ENCODE results near the gene MMP12. TPM values are rescaled to one million over a fixed set of nuclear protein-coding genes. Genes with fewer than 3 reads are reported as not detected.

Gene MMP12
- total and polyA plus RNA-seq, 4 experiments from 2014 or later = not detected

GRCh38 chr11:102837646-102838045 lies 37.1 kb downstream of the MMP12 start:
- intact Hi-C loops (cut with micrococcal nuclease) = no loop called here
- Mint-ChIP-seq H3K27ac (no peak overlapping the region), H3K4me3 (no peak overlapping the region), H3K4me1 (no peaks in the 10 kb centered on the region), H3K36me3 (no peaks in the 10 kb centered on the region), H3K27me3 (peaks cover 3 to 6% of the 10 kb centered on the region in 2 donors), H3K9me3 (no peaks in the 10 kb centered on the region)
- Histone ChIP-seq H3K36me3 (ENCODE audit: insufficient read depth, low read length) (no peaks in the 10 kb centered on the region), H3K9me3 (ENCODE audit: control insufficient read depth in 1 of 2, low read length in 2 of 2) (no peaks in the 10 kb centered on the region), H3K27me3 (ENCODE audit: insufficient read depth, low read length) (no peaks in the 10 kb centered on the region), H3K27ac (ENCODE audit: low read depth, low read length) (no peak overlapping the region), H3K4me3 (ENCODE audit: low read length in 2 of 2) (no peak overlapping the region), H3K4me1 (ENCODE audit: insufficient read depth, low read length) (no peaks in the 10 kb centered on the region)
- CTCF ChIA-PET (ENCODE audit: partially characterized antibody) = interaction anchor here (0.9 kb wide), 1 partner anchor 54 kb away, joined by 3 read pairs; no protein-coding TSS in a partner anchor
- no peak for DNase-seq
- POLR2A ChIA-PET (ENCODE audit: partially characterized antibody) = no interaction called here

DNA sequence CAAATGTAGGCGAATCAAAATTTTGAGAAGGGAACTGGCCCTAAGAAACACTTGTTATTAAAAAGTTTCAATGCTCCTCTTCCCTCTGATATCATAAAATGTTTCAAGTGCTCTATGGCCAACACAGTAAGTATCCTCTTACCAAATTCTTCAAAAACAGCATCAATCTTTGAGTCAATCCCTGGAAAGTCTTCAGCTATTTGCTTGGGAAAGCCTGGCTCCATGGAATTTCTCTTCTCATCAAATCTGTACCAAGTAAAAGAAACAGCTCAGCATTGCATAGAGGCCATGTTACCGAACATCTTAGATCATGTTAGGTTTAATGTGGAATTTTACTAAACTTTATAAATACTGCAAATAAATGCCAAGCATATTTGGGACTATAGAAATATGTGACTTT lies 37.6 kb downstream of the MMP12 start:
- H3K36me3 Mint-ChIP-seq = no peaks in the 10 kb centered on the region
- intact Hi-C loops (cut with micrococcal nuclease) = no loop called here
- no peak overlapping the region for H3K4me3 ChIP-seq (ENCODE audit: low read length in 2 of 2)
- DNase-seq = no peak
- no peak overlapping the region for H3K27ac ChIP-seq (ENCODE audit: low read depth, low read length)
- no peaks in the 10 kb centered on the region for H3K9me3 ChIP-seq (ENCODE audit: control insufficient read depth in 1 of 2, low read length in 2 of 2)
- CTCF ChIA-PET (ENCODE audit: partially characterized antibody) = interaction anchor here (0.9 kb wide), 1 partner anchor 54 kb away, joined by 3 read pairs; no protein-coding TSS in a partner anchor
- H3K4me1 Mint-ChIP-seq = no peaks in the 10 kb centered on the region
- POLR2A ChIA-PET (ENCODE audit: partially characterized antibody) = no interaction called here
- no peaks in the 10 kb centered on the region for H3K4me1 ChIP-seq (ENCODE audit: insufficient read depth, low read length)
- no peak overlapping the region for H3K4me3 Mint-ChIP-seq
- no peaks in the 10 kb centered on the region for H3K9me3 Mint-ChIP-seq
- peaks cover 4 to 6% of the 10 kb centered on the region in 2 donors for H3K27me3 Mint-ChIP-seq
- no peak overlapping the region for H3K27ac Mint-ChIP-seq
- no peaks in the 10 kb centered on the region for H3K27me3 ChIP-seq (ENCODE audit: insufficient read depth, low read length)
- H3K36me3 ChIP-seq (ENCODE audit: insufficient read depth, low read length) = no peaks in the 10 kb centered on the region

DNA sequence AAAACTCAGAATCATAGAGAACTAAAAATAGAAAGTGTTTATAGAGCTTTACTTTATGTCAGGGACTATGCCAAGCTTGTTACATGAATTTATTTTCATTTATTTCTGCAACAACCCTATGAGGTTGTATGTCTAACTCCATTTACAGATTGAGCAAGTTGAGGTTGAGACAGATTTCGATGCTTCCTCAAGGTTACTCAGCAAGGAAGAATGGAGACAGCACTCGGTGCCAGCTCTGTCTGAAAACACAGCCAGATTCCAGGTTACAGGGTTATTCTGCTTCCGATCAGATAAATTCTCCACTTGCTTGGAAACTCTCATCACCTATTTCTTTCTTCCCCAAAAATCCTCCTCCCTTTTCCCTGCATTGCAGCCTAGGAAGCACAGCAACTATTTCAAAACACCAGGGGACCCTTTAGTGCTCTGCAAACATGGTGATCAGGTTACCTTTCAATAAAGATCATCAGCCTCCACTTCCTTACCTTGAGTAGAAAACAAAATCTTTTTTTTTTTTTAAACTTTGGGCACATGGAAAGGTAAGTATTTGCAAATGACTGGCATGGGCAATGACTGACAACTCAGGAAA lies 38.4 kb downstream of the MMP12 start:
- Mint-ChIP-seq H3K27me3 (peaks cover 8 to 10% of the 10 kb centered on the region in 2 donors), H3K4me1 (peaks cover 0 to 5% (median 3%) of the 10 kb centered on the region in 4 donors), H3K9me3 (no peaks in the 10 kb centered on the region), H3K36me3 (no peaks in the 10 kb centered on the region), H3K4me3 (no peak overlapping the region), H3K27ac (no peak overlapping the region)
- Histone ChIP-seq H3K36me3 (ENCODE audit: insufficient read depth, low read length) (no peaks in the 10 kb centered on the region), H3K4me3 (ENCODE audit: low read length in 2 of 2) (no peak overlapping the region), H3K27ac (ENCODE audit: low read depth, low read length) (no peak overlapping the region), H3K4me1 (ENCODE audit: insufficient read depth, low read length) (no peaks in the 10 kb centered on the region), H3K9me3 (ENCODE audit: control insufficient read depth in 1 of 2, low read length in 2 of 2) (no peaks in the 10 kb centered on the region), H3K27me3 (ENCODE audit: insufficient read depth, low read length) (no peaks in the 10 kb centered on the region)
- intact Hi-C loops (cut with micrococcal nuclease) = no loop called here
- DNase-seq = no peak
- ChIA-PET POLR2A (ENCODE audit: partially characterized antibody) (no interaction called here), CTCF (ENCODE audit: partially characterized antibody) (no interaction called here)

- Histone ChIP-seq H3K27ac (ENCODE audit: low read depth, low read length) (no peak overlapping the region), H3K9me3 (ENCODE audit: control insufficient read depth in 1 of 2, low read length in 2 of 2) (no peaks in the 10 kb centered on the region), H3K4me1 (ENCODE audit: insufficient read depth, low read length) (no peaks in the 10 kb centered on the region), H3K36me3 (ENCODE audit: insufficient read depth, low read length) (no peaks in the 10 kb centered on the region), H3K27me3 (ENCODE audit: insufficient read depth, low read length) (no peaks in the 10 kb centered on the region), H3K4me3 (ENCODE audit: low read length in 2 of 2) (no peak overlapping the region)
- H3K4me1 Mint-ChIP-seq = peaks cover 0 to 5% (median 5%) of the 10 kb centered on the region in 4 donors
- H3K4me3 Mint-ChIP-seq = no peak overlapping the region
- CTCF ChIA-PET (ENCODE audit: partially characterized antibody) = no interaction called here
- peaks cover 21 to 23% of the 10 kb centered on the region in 2 donors for H3K27me3 Mint-ChIP-seq
- no peak for DNase-seq
- H3K9me3 Mint-ChIP-seq = peaks cover 0 to 2% (median 0%) of the 10 kb centered on the region in 8 donors
- H3K27ac Mint-ChIP-seq = no peak overlapping the region
- POLR2A ChIA-PET (ENCODE audit: partially characterized antibody) = no interaction called here
- no peaks in the 10 kb centered on the region for H3K36me3 Mint-ChIP-seq
- intact Hi-C loops (cut with micrococcal nuclease) = no loop called here
Measured at GRCh38 chr11:102833731-102834130, 41.1 kb downstream of the MMP12 start.

- peaks cover 0 to 2% (median 0%) of the 10 kb centered on the region in 8 donors for H3K9me3 Mint-ChIP-seq
- no peaks in the 10 kb centered on the region for H3K9me3 ChIP-seq (ENCODE audit: control insufficient read depth in 1 of 2, low read length in 2 of 2)
- intact Hi-C loops (cut with micrococcal nuclease) = no loop called here
Measured at GRCh38 chr11:102832612-102833011, 42.2 kb downstream of the MMP12 start.

DNA sequence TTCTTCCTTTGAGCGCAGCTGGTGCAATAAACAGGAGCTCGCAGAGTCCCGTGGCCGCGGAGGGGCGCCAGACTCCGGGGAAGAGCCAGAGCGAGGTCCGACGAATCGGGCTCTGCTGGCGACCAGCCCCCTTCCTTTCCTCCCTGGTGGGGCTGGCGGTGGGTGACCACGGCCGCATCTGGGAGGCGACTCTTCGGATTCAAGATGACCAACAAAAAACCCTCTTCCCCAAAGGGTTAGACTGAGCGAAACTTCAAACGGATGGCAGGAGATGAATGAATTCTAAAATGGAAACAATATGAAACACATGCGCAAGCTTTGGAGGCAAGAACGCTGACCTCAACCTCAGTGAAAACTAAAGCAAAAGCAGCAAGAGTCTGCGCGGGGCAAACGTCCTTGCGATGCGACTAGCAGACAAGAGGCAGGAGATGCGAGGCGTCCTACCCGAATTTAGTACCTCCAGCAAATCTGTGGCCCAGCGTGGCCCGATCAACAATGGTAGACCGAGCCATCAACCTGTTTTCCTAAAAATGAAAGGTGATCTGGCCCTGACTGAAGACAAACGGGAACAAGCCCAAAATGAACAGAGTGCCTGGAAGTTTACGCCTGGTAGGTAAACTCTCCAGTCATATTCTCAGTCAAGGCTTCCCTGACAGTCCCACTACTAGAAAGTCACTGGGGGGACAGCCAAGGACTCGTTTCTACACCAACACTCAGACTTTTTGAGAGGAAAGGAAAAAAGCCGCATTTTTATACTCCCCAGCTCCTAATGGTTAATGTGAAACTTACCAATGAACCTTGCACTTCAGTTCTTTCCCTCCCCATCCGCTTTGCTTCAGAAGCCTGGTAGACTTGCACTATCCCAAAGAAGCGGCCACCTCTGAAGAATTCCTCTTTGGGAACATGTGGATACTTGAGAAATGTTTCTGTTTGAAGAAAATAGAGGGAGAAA lies 43.0 kb downstream of the MMP12 start:
- peaks cover 0 to 4% (median 0%) of the 10 kb centered on the region in 8 donors for H3K9me3 Mint-ChIP-seq

More at GRCh38 chr11:102832612-102833011, 42.2 kb downstream of the MMP12 start:
- ChIA-PET CTCF (ENCODE audit: partially characterized antibody) (no interaction called here), POLR2A (ENCODE audit: partially characterized antibody) (no interaction called here)
- Mint-ChIP-seq H3K4me3 (no peak overlapping the region), H3K27me3 (peaks cover 19 to 23% of the 10 kb centered on the region in 2 donors), H3K4me1 (peaks cover 0 to 5% (median 5%) of the 10 kb centered on the region in 4 donors), H3K36me3 (no peaks in the 10 kb centered on the region), H3K27ac (peak overlapping the region in 1 of 7 donors; percentile 36)
- Histone ChIP-seq H3K4me3 (ENCODE audit: low read length in 2 of 2) (no peak overlapping the region), H3K27ac (ENCODE audit: low read depth, low read length) (no peak overlapping the region), H3K36me3 (ENCODE audit: insufficient read depth, low read length) (no peaks in the 10 kb centered on the region), H3K4me1 (ENCODE audit: insufficient read depth, low read length) (no peaks in the 10 kb centered on the region), H3K27me3 (ENCODE audit: insufficient read depth, low read length) (no peaks in the 10 kb centered on the region)
- DNase-seq = no peak

GRCh38 chr11:102831128-102831488 lies 43.7 kb downstream of the MMP12 start:
- intact Hi-C loops (cut with micrococcal nuclease) = no loop called here
- Histone ChIP-seq H3K9me3 (ENCODE audit: control insufficient read depth in 1 of 2, low read length in 2 of 2) (no peaks in the 10 kb centered on the region), H3K27me3 (ENCODE audit: insufficient read depth, low read length) (no peaks in the 10 kb centered on the region), H3K27ac (ENCODE audit: low read depth, low read length) (no peak overlapping the region), H3K4me1 (ENCODE audit: insufficient read depth, low read length) (no peaks in the 10 kb centered on the region), H3K4me3 (ENCODE audit: low read length in 2 of 2) (no peak overlapping the region), H3K36me3 (ENCODE audit: insufficient read depth, low read length) (no peaks in the 10 kb centered on the region)
- CTCF ChIA-PET (ENCODE audit: partially characterized antibody) = no interaction called here
- peaks cover 0 to 5% (median 5%) of the 10 kb centered on the region in 4 donors for H3K4me1 Mint-ChIP-seq
- H3K4me3 Mint-ChIP-seq = no peak overlapping the region
- H3K27ac Mint-ChIP-seq = no peak overlapping the region
- peaks cover 0 to 4% (median 0%) of the 10 kb centered on the region in 8 donors for H3K9me3 Mint-ChIP-seq
- no peaks in the 10 kb centered on the region for H3K36me3 Mint-ChIP-seq
- no peak for DNase-seq
- H3K27me3 Mint-ChIP-seq = peaks cover 22 to 23% of the 10 kb centered on the region in 2 donors
- POLR2A ChIA-PET (ENCODE audit: partially characterized antibody) = no interaction called here

More for the DNA sequence above, 43.0 kb downstream of the MMP12 start:
- Mint-ChIP-seq H3K4me1 (peaks cover 0 to 5% (median 5%) of the 10 kb centered on the region in 4 donors), H3K36me3 (no peaks in the 10 kb centered on the region), H3K4me3 (no peak overlapping the region), H3K27ac (no peak overlapping the region), H3K27me3 (peaks cover 22 to 23% of the 10 kb centered on the region in 2 donors)
- no peak overlapping the region for H3K27ac ChIP-seq (ENCODE audit: low read depth, low read length)
- H3K4me1 ChIP-seq (ENCODE audit: insufficient read depth, low read length) = no peaks in the 10 kb centered on the region
- intact Hi-C loops (cut with micrococcal nuclease) = no loop called here
- no peaks in the 10 kb centered on the region for H3K36me3 ChIP-seq (ENCODE audit: insufficient read depth, low read length)
- no peak for DNase-seq
- H3K27me3 ChIP-seq (ENCODE audit: insufficient read depth, low read length) = no peaks in the 10 kb centered on the region
- ChIA-PET CTCF (ENCODE audit: partially characterized antibody) (no interaction called here), POLR2A (ENCODE audit: partially characterized antibody) (no interaction called here)
- no peaks in the 10 kb centered on the region for H3K9me3 ChIP-seq (ENCODE audit: control insufficient read depth in 1 of 2, low read length in 2 of 2)
- no peak overlapping the region for H3K4me3 ChIP-seq (ENCODE audit: low read length in 2 of 2)
